OCI-M1 (cell line): ENCODE data around the gene SRRM2.

Source experiments
- DNase-seq: peaks from one replicate; lab custom pipeline; 2025; lab: John Stamatoyannopoulos, UW

Gene SRRM2

GRCh38 chr16:2777231-2777902 lies 24.9 kb downstream of the SRRM2 start, which contains the start of gene ELOB:
ELOB (minus strand) TSS chr16:2777280; CDS start chr16:2777239, 41 bp downstream.
- peak; percentile 90 for DNase-seq

DNA sequence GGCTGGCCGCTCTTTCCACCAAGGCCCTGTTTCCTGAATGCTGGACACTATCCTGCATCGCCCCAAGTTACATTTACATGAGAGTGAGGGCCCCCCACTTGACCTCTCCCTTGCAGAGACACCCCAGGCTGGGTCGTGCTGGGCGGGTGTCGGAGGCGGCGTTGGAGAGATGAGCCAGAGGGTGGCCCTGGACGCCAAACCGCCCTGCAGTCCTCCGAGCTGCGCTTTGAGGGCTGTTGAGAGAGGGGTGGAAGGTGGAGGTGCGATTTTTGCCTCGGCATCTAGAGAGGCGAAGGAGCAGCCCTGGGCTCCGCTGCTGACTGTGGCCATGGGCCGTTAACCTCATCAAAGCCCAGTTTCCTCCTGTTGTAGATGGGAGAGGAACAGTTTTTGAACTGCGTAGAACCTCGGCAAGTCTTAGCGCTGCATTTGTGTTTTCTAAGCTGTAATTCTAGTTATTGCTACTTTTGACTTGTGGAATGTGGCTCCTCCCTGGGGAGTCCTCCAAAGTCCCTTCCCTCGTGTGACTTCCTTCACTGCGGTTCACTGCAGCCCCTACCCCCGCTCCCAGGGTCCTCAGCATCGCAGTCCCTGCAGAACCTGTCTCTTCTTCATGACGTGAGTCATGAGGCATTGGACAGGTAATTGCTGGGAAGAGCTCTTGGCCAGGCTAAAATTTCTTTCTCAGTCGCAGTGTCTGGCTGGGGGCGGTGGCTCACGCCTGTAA lies 25.6 kb downstream of the SRRM2 start:
- peak; percentile 54 for DNase-seq

DNA sequence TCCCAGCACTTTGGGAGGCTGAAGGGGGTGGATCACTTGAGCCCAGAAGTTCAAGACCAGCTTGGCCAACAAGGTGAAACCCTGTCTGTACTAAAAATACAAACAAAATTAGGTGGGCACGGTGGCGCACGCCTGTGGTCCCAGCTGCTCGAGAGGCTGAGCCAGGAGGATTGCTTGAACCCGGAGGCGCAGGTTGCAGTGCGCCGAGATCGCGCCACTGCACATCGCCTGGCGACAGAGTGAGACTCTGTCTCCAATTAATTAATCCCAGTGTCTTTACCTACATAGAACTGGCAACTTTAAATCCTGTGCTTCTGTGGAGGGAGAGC lies 26.2 kb downstream of the SRRM2 start:
- DNase-seq = no peak

DNA sequence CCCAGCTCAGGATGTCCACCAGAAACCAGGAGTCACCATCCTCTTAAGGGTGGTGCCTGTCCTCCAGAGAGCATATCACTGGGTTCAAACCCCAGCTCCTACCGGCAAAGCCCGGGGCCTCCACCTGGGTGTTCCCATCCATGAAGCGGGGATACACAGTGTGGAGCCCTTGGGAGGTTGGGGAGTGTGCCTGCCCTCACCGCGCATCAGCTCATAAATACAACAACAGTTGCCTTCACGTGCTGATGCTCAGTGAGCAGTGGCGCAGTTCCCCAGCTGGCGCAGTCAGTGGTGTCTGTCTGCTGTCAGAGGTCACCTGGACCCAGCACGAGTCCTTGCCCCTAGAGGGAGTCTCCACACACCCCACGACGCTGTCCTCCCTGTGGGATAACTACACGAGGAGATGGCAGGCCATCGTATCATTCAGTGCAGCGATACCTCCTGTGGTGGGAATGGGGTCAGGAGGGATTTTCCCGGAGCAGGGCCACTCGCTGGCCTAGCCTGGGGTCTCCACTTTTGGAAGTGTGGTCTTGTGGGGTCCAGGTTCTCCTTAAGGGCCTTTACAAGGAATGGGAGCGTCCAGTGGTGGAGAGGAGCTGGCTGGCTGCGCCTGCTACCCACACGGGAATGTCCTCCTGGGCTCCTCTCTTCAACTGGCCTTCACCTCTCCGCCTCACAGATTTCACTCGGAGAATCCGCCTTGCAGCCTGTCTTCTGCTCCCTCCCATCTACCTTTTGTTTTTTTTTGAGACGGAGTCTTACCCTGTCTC lies 26.9 kb downstream of the SRRM2 start:
- DNase-seq = no peak

- no peak for DNase-seq
These were observed 27.8 kb downstream of the SRRM2 start for GRCh38 chr16:2779978-2780898.

DNA sequence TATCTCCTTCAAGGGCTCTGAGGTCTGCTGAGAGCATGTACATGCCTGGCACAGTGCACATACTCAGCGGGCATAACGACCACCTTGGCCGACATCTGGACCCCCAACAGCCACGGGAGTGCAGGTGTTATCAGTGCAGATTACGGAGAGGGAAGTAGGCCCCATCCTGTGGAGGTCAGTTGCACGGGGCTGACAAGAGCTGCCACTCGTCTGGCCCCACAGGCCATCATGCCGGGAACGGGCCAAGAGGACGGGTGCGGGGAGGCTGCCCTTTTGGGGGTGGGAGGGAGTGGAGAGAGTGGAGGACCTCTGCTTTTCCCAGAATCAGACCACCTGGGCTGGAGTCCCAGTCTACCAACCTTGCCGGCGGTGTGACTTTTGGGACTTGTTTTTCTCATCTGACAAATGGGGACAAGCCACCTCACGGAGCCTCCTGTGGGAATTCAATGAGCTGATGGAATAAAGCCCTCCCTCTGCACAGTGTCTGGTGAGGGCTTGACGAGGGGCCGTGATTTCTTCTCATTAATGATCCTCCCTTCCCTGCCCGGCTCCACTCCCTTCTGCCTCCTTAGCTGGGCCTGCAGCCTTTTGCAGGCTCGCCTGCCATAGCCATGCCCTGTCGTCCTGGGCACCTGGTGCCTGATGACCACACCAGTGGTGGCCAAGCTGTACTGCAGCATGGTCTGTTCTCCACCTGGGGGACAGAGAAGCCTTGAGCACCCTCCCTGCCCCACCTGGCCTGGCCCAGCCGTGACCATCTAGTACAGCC lies 30.3 kb downstream of the SRRM2 start:
- no peak for DNase-seq

GRCh38 chr16:2783581-2784357 lies 31.3 kb downstream of the SRRM2 start:
- no peak for DNase-seq

DNA sequence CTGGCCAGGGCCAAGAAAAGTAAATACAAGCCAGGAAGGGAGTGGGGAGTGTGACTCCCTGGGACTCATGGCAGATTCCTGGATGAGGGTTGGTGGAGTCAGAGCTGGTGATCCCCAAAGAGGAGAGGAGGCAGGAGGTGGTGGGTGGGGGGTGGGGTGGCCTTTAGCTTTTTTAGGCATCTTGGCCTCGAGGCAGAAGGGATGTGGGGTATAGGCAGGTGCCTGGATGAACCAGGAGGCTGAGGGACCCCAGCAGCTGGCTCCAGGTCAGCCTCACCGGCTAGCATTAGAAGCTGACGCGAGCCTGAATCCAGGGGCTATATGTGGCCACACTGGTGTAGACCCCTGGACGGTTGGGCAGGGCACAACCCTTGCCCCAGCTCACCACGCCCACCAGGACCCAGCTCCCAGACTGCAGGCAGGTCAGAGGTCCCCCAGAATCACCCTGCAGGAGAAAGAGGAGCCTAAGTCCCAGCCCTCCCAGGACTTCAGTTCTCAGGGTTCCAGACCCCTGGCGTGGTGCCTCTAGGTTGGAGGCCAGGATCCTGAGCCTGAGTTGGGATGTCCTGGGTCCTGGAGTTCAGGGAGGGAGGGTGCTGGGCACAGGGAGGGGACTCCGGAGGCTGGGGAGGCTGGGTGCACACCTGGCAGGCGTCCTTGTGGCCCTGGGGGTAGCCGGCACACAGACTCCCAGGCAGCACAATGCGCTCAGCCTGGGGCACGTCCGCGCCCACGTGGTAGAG lies 32.1 kb downstream of the SRRM2 start:
- no peak for DNase-seq

DNA sequence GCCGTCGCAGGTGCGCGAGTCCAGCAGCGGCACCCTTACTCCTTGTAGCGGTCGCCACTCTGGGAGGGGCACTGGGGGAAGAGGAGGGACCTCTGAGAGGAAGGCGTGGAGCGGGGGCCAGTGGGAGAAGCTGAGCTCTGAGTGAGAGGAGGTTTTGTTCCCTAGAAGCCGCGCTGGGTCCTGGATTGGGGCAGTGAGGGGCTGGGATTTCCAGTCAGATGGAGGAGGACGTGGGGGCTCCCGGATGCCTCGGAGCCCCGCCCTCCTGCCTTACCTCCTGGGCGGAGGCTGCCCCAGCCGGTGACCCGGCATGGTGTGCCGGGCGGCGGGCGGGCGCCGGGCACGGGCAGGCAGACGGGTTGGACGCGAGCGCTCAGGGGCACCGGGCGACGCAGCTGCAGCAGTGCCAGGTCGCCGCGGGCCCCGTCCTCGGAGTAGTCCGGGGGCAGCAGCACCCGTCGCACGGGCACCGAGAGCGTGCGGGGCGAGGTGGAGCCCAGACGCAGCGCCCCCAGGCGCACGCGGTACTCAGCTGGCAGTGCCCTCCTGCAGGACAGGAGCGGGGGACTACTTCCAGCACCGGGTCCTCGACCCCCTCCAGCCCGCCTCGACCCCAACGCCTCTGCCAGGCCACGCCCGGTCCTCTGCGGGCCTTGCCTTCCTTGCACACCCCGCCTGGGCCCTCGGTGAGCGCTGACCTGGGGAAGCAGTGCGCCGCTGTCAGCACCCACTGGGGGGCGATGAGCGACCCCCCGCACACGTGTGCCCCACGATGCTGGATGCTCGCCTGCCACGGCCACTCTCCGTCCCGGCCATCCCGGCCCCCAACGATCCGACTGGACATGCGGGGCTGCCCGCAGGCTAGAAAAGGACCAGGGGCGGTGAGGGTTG lies 32.9 kb downstream of the SRRM2 start:
- no peak for DNase-seq

- peak; percentile 47 for DNase-seq
These were observed 33.8 kb downstream of the SRRM2 start for GRCh38 chr16:2786061-2786825.

GRCh38 chr16:2786826-2787151 lies 34.4 kb downstream of the SRRM2 start:
- no peak for DNase-seq

- DNase-seq = no peak
These were observed 35.0 kb downstream of the SRRM2 start, which contains the start of gene PRSS33 for GRCh38 chr16:2787406-2787805. PRSS33 (minus strand) TSS chr16:2787560; CDS start chr16:2786547, 1,013 bp downstream.

DNA sequence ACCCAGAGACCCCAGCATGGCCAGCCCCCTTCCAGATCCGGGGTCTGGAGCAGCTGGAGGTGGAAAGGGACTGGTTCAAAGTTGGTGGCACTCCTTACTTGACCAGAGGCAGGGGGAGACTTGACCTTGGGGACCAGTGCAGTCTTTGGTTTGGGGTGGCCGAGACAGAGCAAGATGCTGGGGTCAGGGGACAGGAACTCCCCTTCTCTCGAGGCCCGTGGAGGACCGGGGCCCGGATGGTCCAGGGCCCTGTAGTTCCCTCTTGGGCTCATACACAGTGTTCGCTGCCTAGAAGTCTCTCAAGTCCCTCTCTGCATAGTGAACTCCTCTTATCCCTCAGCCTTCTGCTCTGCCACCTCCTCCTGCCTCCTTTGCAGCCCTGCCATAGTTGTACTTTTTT lies 35.5 kb downstream of the SRRM2 start:
- DNase-seq = no peak

- no peak for DNase-seq
These were observed 38.2 kb downstream of the SRRM2 start for GRCh38 chr16:2790631-2791030.

GRCh38 chr16:2791174-2791573 lies 38.7 kb downstream of the SRRM2 start:
- DNase-seq = no peak

GRCh38 chr16:2792940-2793339 lies 40.5 kb downstream of the SRRM2 start:
- DNase-seq = no peak

GRCh38 chr16:2795395-2796143 lies 43.1 kb downstream of the SRRM2 start:
- peak; percentile 29 for DNase-seq
